Fibroblast of lung (primary cell): ENCODE results near the gene SCN5A. TPM values are rescaled to one million over a fixed set of nuclear protein-coding genes. Genes with fewer than 3 reads are reported as not detected.

Source experiments
- DNase-seq, 2 donors: peaks; one replicate each; pipeline versions ENCODE4 v3.0.0 to v3.0.0-alpha.2; 2010; ENCODE audit warnings: low read depth in 2 of 2
- H2AFZ ChIP-seq: 2 replicates; pipeline ENCODE4 v1.5.1; 2012; ENCODE audit warnings: low read length, control low read depth, inconsistent platforms
- H3K27ac ChIP-seq: 2 replicates; pipeline ENCODE4 v1.5.1; 2011; ENCODE audit warnings: low read length, control low read depth; ENCODE audit not compliant: insufficient read depth
- H3K27me3 ChIP-seq: 2 replicates; pipeline ENCODE4 v1.5.1; 2011; ENCODE audit warnings: mild to moderate bottlenecking, low read length; ENCODE audit not compliant: control insufficient read depth, insufficient read depth
- H3K36me3 ChIP-seq: 2 replicates; pipeline ENCODE4 v1.5.1; 2011; ENCODE audit warnings: low read length; ENCODE audit not compliant: control insufficient read depth, insufficient read depth
- H3K4me1 ChIP-seq: 2 replicates; pipeline ENCODE4 v1.5.1; 2011; ENCODE audit warnings: low read length; ENCODE audit not compliant: control insufficient read depth, insufficient read depth; ENCODE audit errors: extremely low read depth
- H3K4me2 ChIP-seq: 2 replicates; pipeline ENCODE4 v1.5.1; 2011; ENCODE audit warnings: low read length, control low read depth; ENCODE audit not compliant: insufficient read depth; ENCODE audit errors: extremely low read depth
- H3K4me3 ChIP-seq, 4 experiments: fragments of 200-600 bp in 1 of 4; sonication (generic) in 1 of 4; replicated peaks in 1 of 4; 2 replicates each; pipeline ENCODE4 v1.5.1; 2011 to 2016; ENCODE audit warnings: low read length in 4 of 4, low read depth in 3 of 4, mild to moderate bottlenecking in 3 of 4, control low read depth in 2 of 4, inconsistent platforms in 1 of 4, mixed read lengths in 1 of 4; ENCODE audit not compliant: insufficient read depth in 1 of 4; ENCODE audit errors: control extremely low read depth in 1 of 4
- H3K79me2 ChIP-seq: 2 replicates; pipeline ENCODE4 v1.5.1; 2012; ENCODE audit warnings: mild to moderate bottlenecking, low read length, inconsistent platforms; ENCODE audit not compliant: control insufficient read depth, insufficient read depth
- H3K9ac ChIP-seq: 2 replicates; pipeline ENCODE4 v1.5.1; 2011; ENCODE audit warnings: mild to moderate bottlenecking, low read length, control low read depth; ENCODE audit not compliant: insufficient read depth
- H3K9me3 ChIP-seq: 2 replicates; pipeline ENCODE4 v1.5.1; 2012; ENCODE audit warnings: low read depth, low read length; ENCODE audit not compliant: control insufficient read depth, insufficient read depth
- H4K20me1 ChIP-seq: 2 replicates; pipeline ENCODE4 v1.5.1; 2011; ENCODE audit warnings: low read length; ENCODE audit not compliant: control insufficient read depth, insufficient read depth; ENCODE audit errors: extremely low read depth
- CTCF ChIP-seq, 2 donors: IDR thresholded peaks in 1 of 2; conservative IDR thresholded peaks in 1 of 2; 1 replicate in 1 of 2; 2 replicates in 1 of 2; pipeline ENCODE4 v1.5.1; 2011 to 2012; ENCODE audit warnings: low read length in 2 of 2, control low read depth in 1 of 2, inconsistent platforms in 1 of 2, low read depth in 1 of 2, mild to moderate bottlenecking in 1 of 2
- EZH2 ChIP-seq: IDR thresholded peaks from 2 replicates; pipeline ENCODE4 v1.5.1; 2012; ENCODE audit warnings: low read length, control low read depth, mild to moderate bottlenecking; ENCODE audit errors: missing control alignments
- polyA plus RNA-seq, 2 donors: library from polyadenylated mRNA; depleted of rRNA in 1 of 2; stranded (reverse) in 1 of 2; unstranded in 1 of 2; fragments of >200 nt; gene quantifications; 2 replicates each; pipeline ENCODE4 v1.2.1, GENCODE V29; 2011 to 2012; ENCODE audit warnings: missing spikeins in 1 of 2
- total RNA-seq: library from RNA; depleted of rRNA; stranded (reverse); fragments of >200 nt; gene quantifications from 2 replicates; pipeline ENCODE4 v1.2.1, GENCODE V29; 2014

Gene SCN5A
- total and polyA plus RNA-seq, 2 donors (not counting 1 experiment from before 2014, with no cell fraction given) = 0.27 to 0.50 TPM

- Histone ChIP-seq H3K36me3 (no peaks in the 10 kb centered on the region), H3K27ac (no peak overlapping the region), H3K4me1 (no peaks in the 10 kb centered on the region), H3K79me2 (no peaks in the 10 kb centered on the region), H3K27me3 (no peaks in the 10 kb centered on the region), H4K20me1 (no peaks in the 10 kb centered on the region), H2AFZ (no peak overlapping the region), H3K4me2 (no peak overlapping the region), H3K9me3 (no peaks in the 10 kb centered on the region), H3K4me3 (no peak overlapping the region), H3K9ac (no peak overlapping the region)
- TF ChIP-seq CTCF (conservative IDR thresholded peaks at IDR 0.05 in 1 of 2, IDR thresholded peaks at IDR 0.05 in 1 of 2; ENCODE audit: low read depth in 1 of 2, low read length in 2 of 2) (no peak), EZH2 (no peak)
- DNase-seq = no peak
These were observed 116.1 kb downstream of the SCN5A start for GRCh38 chr3:38533285-38533976.

GRCh38 chr3:38532529-38532928, 117.0 kb downstream of the SCN5A start:
- Histone ChIP-seq H3K27ac (no peak overlapping the region), H2AFZ (no peak overlapping the region)
- TF ChIP-seq CTCF (conservative IDR thresholded peaks at IDR 0.05 in 1 of 2, IDR thresholded peaks at IDR 0.05 in 1 of 2; ENCODE audit: low read depth in 1 of 2, low read length in 2 of 2) (no peak), EZH2 (no peak)

GRCh38 chr3:38528457-38528856, 121.0 kb downstream of the SCN5A start:
- no peak overlapping the region for H3K9ac ChIP-seq

More at GRCh38 chr3:38532529-38532928, 117.0 kb downstream of the SCN5A start:
- Histone ChIP-seq H3K27me3 (no peaks in the 10 kb centered on the region), H3K9ac (no peak overlapping the region), H3K4me2 (no peak overlapping the region), H4K20me1 (no peaks in the 10 kb centered on the region), H3K4me3 (no peak overlapping the region), H3K36me3 (peaks cover 2% of the 10 kb centered on the region), H3K9me3 (no peaks in the 10 kb centered on the region), H3K4me1 (no peaks in the 10 kb centered on the region), H3K79me2 (no peaks in the 10 kb centered on the region)
- DNase-seq = no peak

More at GRCh38 chr3:38528457-38528856, 121.0 kb downstream of the SCN5A start:
- Histone ChIP-seq H3K4me1 (no peaks in the 10 kb centered on the region), H4K20me1 (no peaks in the 10 kb centered on the region), H3K9me3 (no peaks in the 10 kb centered on the region), H3K36me3 (peaks cover 4% of the 10 kb centered on the region), H3K4me2 (no peak overlapping the region), H3K27ac (no peak overlapping the region), H3K4me3 (no peak overlapping the region), H3K27me3 (no peaks in the 10 kb centered on the region), H2AFZ (no peak overlapping the region), H3K79me2 (no peaks in the 10 kb centered on the region)
- no peak for DNase-seq
- TF ChIP-seq EZH2 (no peak), CTCF (conservative IDR thresholded peaks at IDR 0.05 in 1 of 2, IDR thresholded peaks at IDR 0.05 in 1 of 2; ENCODE audit: low read depth in 1 of 2, low read length in 2 of 2) (peak in 1 of 2 donors; percentile 3)
